Small intestine (tissue), 7 donors: ENCODE results near the gene USP37. TPM values are rescaled to one million over a fixed set of nuclear protein-coding genes. Genes with fewer than 3 reads are reported as not detected.
"Not testable (repeated sequence)": the region's sequence is repeated elsewhere in the genome, so short reads cannot be mapped to it uniquely, and the experiment has no call there.

ENCODE experiments used
- DNase-seq, 2 donors: peaks; one replicate each; pipeline versions ENCODE4 v3.0.0 to v3.0.0-alpha.2; 2013
- FAIRE-seq: peaks from 2 replicates; lab custom pipeline; 2012; peaks lifted over from hg19 to GRCh38; lab: Jason Lieb, UNC
- H3K27ac ChIP-seq, 3 donors: one replicate each; pipeline ENCODE4 v1.5.1; 2013; ENCODE audit warnings: low read length in 2 of 3, mild to moderate bottlenecking in 2 of 3, control low read depth in 1 of 3, inconsistent platforms in 1 of 3, low read depth in 1 of 3, moderate library complexity in 1 of 3
- H3K27me3 ChIP-seq, 3 donors: one replicate each; pipeline ENCODE4 v1.6.1; 2013; ENCODE audit warnings: low read length in 3 of 3, inconsistent platforms in 1 of 3; ENCODE audit not compliant: control insufficient read depth in 3 of 3, insufficient read depth in 3 of 3
- H3K36me3 ChIP-seq, 3 donors: one replicate each; pipeline ENCODE4 v1.6.1; 2013; ENCODE audit warnings: low read length in 3 of 3, inconsistent platforms in 1 of 3, low read depth in 1 of 3, mild to moderate bottlenecking in 1 of 3, moderate library complexity in 1 of 3; ENCODE audit not compliant: control insufficient read depth in 3 of 3, insufficient read depth in 2 of 3
- H3K4me1 ChIP-seq, 3 donors: one replicate each; pipeline ENCODE4 v1.6.1; 2013; ENCODE audit warnings: low read length in 2 of 3, inconsistent platforms in 1 of 3, low read depth in 1 of 3, mild to moderate bottlenecking in 1 of 3, moderate library complexity in 1 of 3; ENCODE audit not compliant: control insufficient read depth in 3 of 3, insufficient read depth in 2 of 3
- H3K4me3 ChIP-seq, 3 donors: one replicate each; pipeline ENCODE4 v1.5.1; 2013; ENCODE audit warnings: low read length in 3 of 3, control low read depth in 1 of 3, inconsistent platforms in 1 of 3, low read depth in 1 of 3, mild to moderate bottlenecking in 1 of 3, moderate library complexity in 1 of 3
- H3K9me3 ChIP-seq, 2 donors: one replicate each; pipeline ENCODE4 v1.6.1; 2013; ENCODE audit warnings: low read depth in 1 of 2, low read length in 1 of 2; ENCODE audit not compliant: control insufficient read depth in 2 of 2, insufficient read depth in 1 of 2
- WGBS, 3 donors: extraction: QIAGEN DNeasy Blood & Tissue Kit; methylation state at CpG; one replicate each; pipeline ENCODE4 v1.1.7; 2013; 5-methylcytosine and 5-hydroxymethylcytosine counted together
- polyA plus RNA-seq, 4 donors: library from polyadenylated mRNA; stranded (reverse) in 3 of 4; unstranded in 1 of 4; fragments of 200-250 nt in 3 of 4; fragments of 120-200 nt in 1 of 4; gene quantifications; one replicate each; pipeline versions ENCODE4 v1.2.1 to v1.2.3, GENCODE V29; 2013
- donor health status: healthy with polysubstance abuse.
- donor health status: control.
- donor health status: control.
- donor health status: Bipolar disorder and iron deficiency.
- donor health status: healthy.

The USP37 gene
- polyA plus RNA-seq, 4 donors = 2.0 to 10.5 (median 2.3) TPM

- H3K27me3 ChIP-seq = no peaks in the 10 kb centered on the region
- 73 to 97% (median 84%) methylated on average over 1 of the region's 1 CpG for WGBS, 3 donors
- no peak overlapping the region for H3K27ac ChIP-seq
- FAIRE-seq (no peak), DNase-seq (no peak)
- H3K4me1 ChIP-seq = peaks cover 3 to 21% (median 10%) of the 10 kb centered on the region in 3 donors
- H3K36me3 ChIP-seq = peaks cover 0 to 13% (median 4%) of the 10 kb centered on the region in 3 donors
- no peak overlapping the region for H3K4me3 ChIP-seq
- no peaks in the 10 kb centered on the region for H3K9me3 ChIP-seq
These were observed 1.9 kb downstream of the USP37 start for GRCh38 chr2:218566296-218566695.

GRCh38 chr2:218564056-218564455 lies 4.1 kb downstream of the USP37 start:
- Histone ChIP-seq H3K36me3 (peaks cover 0 to 20% (median 4%) of the 10 kb centered on the region in 3 donors), H3K27ac (no peak overlapping the region), H3K27me3 (no peaks in the 10 kb centered on the region), H3K4me1 (peaks cover 3 to 8% (median 4%) of the 10 kb centered on the region in 3 donors), H3K9me3 (no peaks in the 10 kb centered on the region), H3K4me3 (no peak overlapping the region)
- 57 to 79% (median 70%) methylated on average over 1 of the region's 1 CpG for WGBS, 3 donors
- DNase-seq (no peak), FAIRE-seq (no peak)

GRCh38 chr2:218558986-218559385 lies 9.2 kb downstream of the USP37 start:
- whole genome bisulfite sequencing, 3 donors = 89 to 93% (median 92%) methylated on average over 3 of the region's 3 CpGs
- Histone ChIP-seq H3K4me3 (no peak overlapping the region), H3K27me3 (no peaks in the 10 kb centered on the region), H3K36me3 (peaks cover 2 to 28% (median 9%) of the 10 kb centered on the region in 3 donors), H3K9me3 (no peaks in the 10 kb centered on the region), H3K27ac (no peak overlapping the region), H3K4me1 (no peaks in the 10 kb centered on the region)
- FAIRE-seq (no peak), DNase-seq (no peak)

- peaks cover 2 to 27% (median 10%) of the 10 kb centered on the region in 3 donors for H3K36me3 ChIP-seq
- H3K27ac ChIP-seq = no peak overlapping the region
- H3K27me3 ChIP-seq = no peaks in the 10 kb centered on the region
- H3K4me1 ChIP-seq = no peaks in the 10 kb centered on the region
- H3K4me3 ChIP-seq = no peak overlapping the region
- no peak for FAIRE-seq
- no peak for DNase-seq
- no peaks in the 10 kb centered on the region for H3K9me3 ChIP-seq
- WGBS, 3 donors = 54 to 79% (median 68%) methylated on average over 2 of the region's 2 CpGs
These were observed 10.2 kb downstream of the USP37 start for GRCh38 chr2:218557941-218558340.

- 85 to 96% (median 93%) methylated on average over 4 of the region's 4 CpGs for WGBS, 3 donors
- no peaks in the 10 kb centered on the region for H3K27me3 ChIP-seq
- no peak overlapping the region for H3K4me3 ChIP-seq
- peaks cover 4 to 28% (median 10%) of the 10 kb centered on the region in 3 donors for H3K36me3 ChIP-seq
- no peaks in the 10 kb centered on the region for H3K9me3 ChIP-seq
- no peaks in the 10 kb centered on the region for H3K4me1 ChIP-seq
- FAIRE-seq (no peak), DNase-seq (no peak)
- H3K27ac ChIP-seq = no peak overlapping the region
These were observed 12.6 kb downstream of the USP37 start for GRCh38 chr2:218555527-218555926.

GRCh38 chr2:218554225-218554624 lies 13.9 kb downstream of the USP37 start:
- H3K27ac ChIP-seq, H3K4me1 ChIP-seq, H3K4me3 ChIP-seq, FAIRE-seq, H3K27me3 ChIP-seq, DNase-seq, H3K9me3 ChIP-seq: not testable (repeated sequence)
- H3K36me3 ChIP-seq = peaks cover 4 to 30% (median 10%) of the 10 kb centered on the region in 3 donors
- 96 to 100% (median 98%) methylated on average over 3 of the region's 3 CpGs for WGBS, 3 donors

GRCh38 chr2:218547978-218548377 lies 20.2 kb downstream of the USP37 start:
- Histone ChIP-seq H3K4me1 (no peaks in the 10 kb centered on the region), H3K4me3 (no peak overlapping the region), H3K9me3 (no peaks in the 10 kb centered on the region), H3K27me3 (no peaks in the 10 kb centered on the region), H3K36me3 (peaks cover 4 to 30% (median 13%) of the 10 kb centered on the region in 3 donors), H3K27ac (no peak overlapping the region)
- no peak for DNase-seq
- FAIRE-seq = no peak

- Histone ChIP-seq H3K36me3 (peaks cover 4 to 28% (median 13%) of the 10 kb centered on the region in 3 donors), H3K27ac (no peak overlapping the region), H3K4me1 (no peaks in the 10 kb centered on the region), H3K4me3 (no peak overlapping the region), H3K9me3 (no peaks in the 10 kb centered on the region), H3K27me3 (no peaks in the 10 kb centered on the region)
- DNase-seq (no peak), FAIRE-seq (no peak)
These were observed 20.6 kb downstream of the USP37 start for GRCh38 chr2:218547511-218547910.

- H3K27ac ChIP-seq = no peak overlapping the region
- no peaks in the 10 kb centered on the region for H3K9me3 ChIP-seq
- FAIRE-seq (no peak), DNase-seq (no peak)
- H3K4me1 ChIP-seq = no peaks in the 10 kb centered on the region
- H3K4me3 ChIP-seq = no peak overlapping the region
- WGBS, 3 donors = 96 to 100% (median 100%) methylated on average over 1 of the region's 1 CpG
- H3K27me3 ChIP-seq = no peaks in the 10 kb centered on the region
- peaks cover 10 to 23% (median 13%) of the 10 kb centered on the region in 3 donors for H3K36me3 ChIP-seq
These were observed 22.1 kb downstream of the USP37 start for GRCh38 chr2:218546012-218546411.
